ENCODE data around the gene PRKX.

DNA sequence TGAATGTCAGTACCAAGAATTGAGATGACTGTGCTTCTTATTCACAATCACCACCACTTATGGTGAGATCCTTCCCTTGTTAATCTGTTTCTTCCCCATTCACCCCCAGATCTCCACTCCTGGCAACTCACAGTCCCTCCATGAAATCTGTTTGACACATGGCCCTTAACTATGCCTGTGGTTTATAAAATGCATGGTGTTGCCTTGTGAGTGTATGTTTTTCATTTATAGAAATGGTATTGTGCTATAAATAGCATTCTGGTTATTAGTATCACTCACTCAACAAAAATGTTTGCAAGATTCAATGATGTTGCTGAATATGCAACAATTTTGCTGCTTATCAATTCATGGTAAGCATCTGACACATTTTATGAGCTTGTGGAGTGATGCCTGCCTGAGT is 131.0 kb downstream of the PRKX start:
- TF ChIP-seq, protein P1, sequence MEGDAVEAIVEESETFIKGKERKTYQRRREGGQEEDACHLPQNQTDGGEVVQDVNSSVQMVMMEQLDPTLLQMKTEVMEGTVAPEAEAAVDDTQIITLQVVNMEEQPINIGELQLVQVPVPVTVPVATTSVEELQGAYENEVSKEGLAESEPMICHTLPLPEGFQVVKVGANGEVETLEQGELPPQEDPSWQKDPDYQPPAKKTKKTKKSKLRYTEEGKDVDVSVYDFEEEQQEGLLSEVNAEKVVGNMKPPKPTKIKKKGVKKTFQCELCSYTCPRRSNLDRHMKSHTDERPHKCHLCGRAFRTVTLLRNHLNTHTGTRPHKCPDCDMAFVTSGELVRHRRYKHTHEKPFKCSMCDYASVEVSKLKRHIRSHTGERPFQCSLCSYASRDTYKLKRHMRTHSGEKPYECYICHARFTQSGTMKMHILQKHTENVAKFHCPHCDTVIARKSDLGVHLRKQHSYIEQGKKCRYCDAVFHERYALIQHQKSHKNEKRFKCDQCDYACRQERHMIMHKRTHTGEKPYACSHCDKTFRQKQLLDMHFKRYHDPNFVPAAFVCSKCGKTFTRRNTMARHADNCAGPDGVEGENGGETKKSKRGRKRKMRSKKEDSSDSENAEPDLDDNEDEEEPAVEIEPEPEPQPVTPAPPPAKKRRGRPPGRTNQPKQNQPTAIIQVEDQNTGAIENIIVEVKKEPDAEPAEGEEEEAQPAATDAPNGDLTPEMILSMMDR (IDR thresholded peaks at IDR 0.05; ENCODE audit: borderline replicate concordance, extremely low read depth, low read length, poor library complexity, severe bottlenecking) = no peak
- no peak for TF ChIP-seq EZH2 (IDR thresholded peaks at IDR 0.05; ENCODE audit: borderline replicate concordance, low read depth, low read length, severe bottlenecking)
